Measurements from ENCODE around the gene CAMTA1.
"Not testable (repeated sequence)": the region's sequence is repeated elsewhere in the genome, so short reads cannot be mapped to it uniquely, and the experiment has no call there.

CAMTA1 gene

DNA sequence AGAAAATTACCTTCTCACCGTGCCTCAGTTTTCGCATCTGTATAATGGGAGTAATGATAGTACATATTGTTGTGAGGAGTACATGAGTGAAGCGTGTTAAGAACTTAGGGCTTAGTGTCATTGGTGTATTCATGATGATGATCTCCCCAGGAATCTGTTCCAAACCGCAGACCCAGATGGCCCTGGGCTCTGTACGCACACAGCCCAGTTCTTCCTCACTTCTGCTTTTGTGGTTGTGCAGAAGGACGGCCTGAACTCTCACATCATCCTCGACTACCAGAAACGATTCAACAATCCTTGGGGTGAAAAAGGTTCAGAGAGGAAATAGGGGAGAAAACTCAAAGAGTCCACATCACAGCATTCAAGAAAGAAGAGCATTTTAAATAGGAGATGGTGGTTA lies 323.0 kb downstream of the CAMTA1 start:
- no peak for DNase-seq (ENCODE audit: low spot score)

- no peak for DNase-seq (ENCODE audit: low spot score)
Observed at GRCh38 chr1:7109901-7110300, 324.6 kb downstream of the CAMTA1 start.

DNA sequence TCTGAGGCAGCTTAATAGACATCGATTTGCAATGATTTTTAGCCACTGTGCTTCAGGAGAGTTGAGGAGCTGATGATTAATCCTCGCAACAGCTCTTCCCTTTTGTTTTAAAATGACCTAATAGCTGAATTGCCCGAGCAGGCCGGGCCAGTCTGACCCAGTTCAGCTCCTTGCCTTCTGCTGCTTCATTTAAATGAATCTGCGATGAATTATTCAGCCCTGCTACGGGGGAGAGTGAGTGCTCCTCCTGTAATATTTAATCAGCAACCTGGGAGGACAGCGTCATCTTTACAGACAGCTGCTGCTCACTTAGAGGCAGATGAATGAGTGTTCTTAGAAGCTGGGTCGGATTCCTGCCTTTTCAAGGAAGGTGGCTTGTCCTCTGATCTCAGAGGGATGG lies 325.1 kb downstream of the CAMTA1 start:
- DNase-seq (ENCODE audit: low spot score) = no peak

DNA sequence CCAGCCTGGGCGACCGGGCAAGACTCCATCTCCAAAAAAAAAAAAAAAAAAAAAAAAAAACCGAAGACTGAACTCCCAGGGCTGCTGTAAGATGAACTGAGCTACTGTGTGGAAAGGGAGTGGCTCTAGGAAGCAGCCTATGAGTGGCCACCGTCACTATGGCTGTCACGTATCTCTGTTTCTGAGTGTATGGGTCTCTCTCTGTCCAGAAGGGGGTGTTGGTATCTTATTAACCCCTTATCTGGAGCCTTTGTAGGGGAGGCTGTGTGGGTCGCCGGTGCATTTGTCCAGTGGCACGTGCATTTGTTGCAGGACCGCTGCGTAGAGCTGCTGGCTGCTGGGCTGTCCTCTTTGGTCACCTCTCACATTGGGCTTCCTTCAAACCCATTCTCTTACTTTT lies 326.6 kb downstream of the CAMTA1 start:
- DNase-seq (ENCODE audit: low spot score) = no peak

- no peak for DNase-seq (ENCODE audit: low spot score)
Observed at GRCh38 chr1:7113136-7113535, 327.9 kb downstream of the CAMTA1 start.

- no peak for DNase-seq (ENCODE audit: low spot score)
Observed at GRCh38 chr1:7113822-7114221, 328.6 kb downstream of the CAMTA1 start.

DNA sequence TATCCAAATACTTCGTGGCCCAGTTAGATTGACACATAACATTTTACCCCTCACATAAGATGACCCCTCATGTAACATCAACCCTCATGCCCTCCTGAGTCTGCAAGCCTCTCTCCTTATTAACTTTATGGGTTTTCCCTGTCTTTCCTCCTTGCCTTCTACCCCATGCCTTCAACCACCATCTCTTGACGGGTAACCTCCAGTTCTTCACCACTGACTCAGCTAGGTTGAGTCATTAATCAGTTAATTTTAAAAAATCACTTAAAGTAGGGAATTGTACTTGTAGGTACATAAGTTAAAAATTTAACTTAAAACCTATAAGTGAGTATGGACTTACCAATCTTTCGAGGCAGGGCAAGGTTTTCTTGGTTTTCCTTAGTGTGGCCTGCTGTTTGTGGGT lies 330.7 kb downstream of the CAMTA1 start:
- no peak for DNase-seq (ENCODE audit: low spot score)

DNA sequence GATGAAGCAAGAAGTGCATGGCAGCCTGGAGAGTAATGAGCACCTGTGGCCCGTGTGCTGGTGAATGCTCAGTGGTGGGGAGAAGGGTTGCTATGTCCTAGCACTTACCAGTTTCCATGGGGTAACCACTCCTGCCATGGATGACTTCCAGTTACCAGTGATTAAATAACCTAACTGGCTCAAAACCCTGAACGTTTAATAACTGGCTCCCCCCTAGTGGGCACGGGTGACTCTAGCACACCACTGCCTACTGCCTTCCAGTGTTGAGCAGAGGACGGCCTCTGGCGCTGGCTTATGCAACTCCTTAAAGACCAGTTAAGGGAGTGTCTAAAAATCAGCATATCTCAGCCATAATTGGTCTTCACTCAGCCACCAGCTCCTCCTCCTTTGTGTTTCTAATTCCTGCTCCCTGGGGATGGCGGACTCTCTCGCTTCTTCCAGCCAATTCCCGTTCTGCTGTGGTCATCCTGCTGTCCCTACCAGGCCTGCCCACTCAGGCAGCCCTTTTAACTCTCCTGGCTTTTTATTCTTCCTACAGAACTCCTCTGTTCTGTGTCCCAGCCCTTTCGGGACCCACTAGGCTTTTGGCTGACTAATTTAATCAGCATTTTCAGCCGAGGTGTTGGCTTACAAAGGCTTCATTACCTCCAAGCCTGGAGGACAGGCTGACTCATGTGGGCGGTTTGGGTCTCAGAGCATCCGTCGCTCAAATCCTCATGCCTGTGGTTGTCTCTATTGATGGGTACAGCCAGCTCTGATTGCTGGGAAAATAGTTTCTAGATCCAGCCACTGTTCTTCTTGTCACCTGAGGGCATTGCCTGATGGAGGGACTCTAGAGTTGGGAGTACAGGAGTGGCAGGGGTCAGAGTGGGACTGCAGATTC lies 332.4 kb downstream of the CAMTA1 start:
- peak; percentile 70 for DNase-seq (ENCODE audit: low spot score)

- no peak for DNase-seq (ENCODE audit: low spot score)
Observed at GRCh38 chr1:7119156-7119555, 333.9 kb downstream of the CAMTA1 start.

GRCh38 chr1:7120863-7121621 lies 335.8 kb downstream of the CAMTA1 start:
- no peak for DNase-seq (ENCODE audit: low spot score)

- DNase-seq (ENCODE audit: low spot score) = no peak
Observed at GRCh38 chr1:7121622-7121988, 336.4 kb downstream of the CAMTA1 start.

GRCh38 chr1:7127322-7128075 lies 342.2 kb downstream of the CAMTA1 start:
- no peak for DNase-seq (ENCODE audit: low spot score)

DNA sequence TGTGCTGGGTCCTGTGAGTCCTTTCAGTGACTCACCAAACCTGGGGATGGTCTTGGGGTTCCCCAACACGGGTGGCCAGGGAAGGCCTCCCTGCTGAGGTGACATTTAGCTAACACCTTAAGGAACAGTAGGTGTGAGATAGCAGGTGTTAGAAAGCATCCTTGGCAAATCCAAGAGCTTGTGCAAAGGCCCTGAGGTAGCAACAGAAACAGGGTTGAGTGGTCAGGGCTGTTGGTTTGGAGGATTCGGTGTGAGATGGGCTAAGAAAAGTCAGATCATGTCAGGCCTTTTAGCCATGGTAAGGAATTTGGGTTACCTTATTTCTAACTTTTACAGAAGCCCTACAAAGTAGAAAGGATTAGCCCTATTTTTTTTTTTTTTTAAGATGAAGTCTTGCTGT lies 343.0 kb downstream of the CAMTA1 start:
- no peak for DNase-seq (ENCODE audit: low spot score)

DNA sequence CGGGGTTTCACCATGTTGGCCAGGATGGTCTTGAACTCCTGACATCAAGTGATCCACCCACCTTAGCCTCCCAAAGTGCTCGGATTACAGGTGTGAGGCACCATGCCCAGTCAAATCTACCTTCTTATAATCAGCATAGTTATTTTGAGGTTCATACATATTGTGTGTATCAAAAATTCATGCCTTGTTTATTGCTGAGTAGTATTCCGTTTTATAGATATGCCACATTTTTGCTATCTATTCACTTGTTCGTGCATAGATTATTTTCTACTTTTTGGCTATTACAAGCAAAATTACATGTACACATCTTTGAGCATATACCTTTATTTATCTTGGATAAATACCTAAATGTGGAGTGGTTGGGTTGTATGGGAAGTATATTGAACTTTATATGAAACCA lies 344.9 kb downstream of the CAMTA1 start:
- DNase-seq (ENCODE audit: low spot score) = no peak

DNA sequence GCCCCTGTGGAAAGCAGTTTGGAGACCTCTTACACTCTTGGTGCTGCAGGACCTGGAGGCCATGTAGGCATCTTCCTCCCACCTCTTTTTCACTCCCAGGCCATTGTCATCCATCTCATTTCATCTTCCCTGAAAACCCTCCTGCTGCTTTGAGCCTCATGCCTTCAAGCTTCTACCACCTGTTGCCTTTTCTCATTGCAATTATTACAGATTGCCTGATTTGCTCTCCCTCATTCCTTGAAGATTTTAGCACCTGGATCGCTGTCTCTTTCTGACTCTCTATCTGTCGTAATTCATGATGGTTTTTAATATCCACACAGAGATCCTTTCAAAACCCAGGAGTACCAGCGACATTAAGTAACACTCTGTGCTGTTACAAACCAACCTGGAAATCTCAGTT lies 350.2 kb downstream of the CAMTA1 start:
- no peak for DNase-seq (ENCODE audit: low spot score)

DNA sequence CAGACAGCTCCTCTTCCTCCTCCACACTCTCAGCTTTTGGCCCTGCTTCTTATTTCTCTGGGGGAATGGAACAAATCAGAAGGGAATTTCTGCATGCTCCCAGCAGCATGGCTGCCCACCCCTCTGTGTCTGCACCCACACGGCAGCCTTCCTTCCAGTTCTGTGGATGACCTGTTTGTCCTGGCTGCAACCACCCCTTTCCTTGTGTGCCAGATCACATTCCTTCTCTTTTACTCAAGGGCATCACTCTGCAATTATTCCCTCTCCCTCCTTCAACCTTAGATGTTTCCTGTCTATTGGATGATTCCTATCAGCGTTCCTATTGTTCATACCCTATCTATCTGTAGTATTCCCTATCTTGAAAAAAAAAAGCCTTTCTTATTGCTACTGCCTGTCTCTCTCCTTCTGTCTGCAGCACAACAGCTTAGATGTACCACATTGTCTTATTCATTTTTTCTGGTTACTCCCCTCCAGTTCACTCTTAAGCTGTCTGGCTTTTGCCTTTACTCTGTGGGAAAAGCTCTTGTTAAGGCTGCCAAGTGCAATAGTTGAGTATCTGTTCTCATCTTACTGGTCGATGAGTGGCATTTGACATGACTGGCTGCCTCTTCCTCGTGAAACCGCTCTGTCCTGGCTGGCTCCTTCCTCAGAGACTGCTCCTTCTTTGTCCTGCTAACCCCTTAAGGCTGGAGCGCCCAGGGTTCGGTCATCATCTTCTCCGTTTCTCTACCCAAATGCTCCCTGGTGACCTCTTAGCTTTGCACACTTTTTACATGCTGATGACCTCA lies 351.1 kb downstream of the CAMTA1 start:
- no peak for DNase-seq (ENCODE audit: low spot score)

DNA sequence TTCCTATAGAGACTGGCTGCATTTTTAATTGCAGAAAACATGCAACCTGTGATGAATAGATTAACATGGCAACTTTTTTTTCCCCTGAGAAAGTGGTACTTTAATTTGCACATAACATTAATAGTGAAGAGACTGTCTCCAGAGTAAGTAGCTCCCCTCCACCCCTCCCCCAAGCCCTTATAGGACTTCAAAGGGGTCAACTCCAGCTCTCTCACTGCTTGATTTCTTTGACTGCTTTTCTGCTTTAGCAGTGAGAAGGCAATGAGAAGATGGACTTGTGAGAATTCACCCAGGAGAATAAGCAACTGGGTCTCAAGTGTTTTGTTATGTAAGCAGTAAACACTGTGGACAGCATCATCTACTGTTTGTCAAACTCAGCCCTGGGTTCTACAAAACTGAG lies 355.0 kb downstream of the CAMTA1 start:
- DNase-seq (ENCODE audit: low spot score) = no peak

DNA sequence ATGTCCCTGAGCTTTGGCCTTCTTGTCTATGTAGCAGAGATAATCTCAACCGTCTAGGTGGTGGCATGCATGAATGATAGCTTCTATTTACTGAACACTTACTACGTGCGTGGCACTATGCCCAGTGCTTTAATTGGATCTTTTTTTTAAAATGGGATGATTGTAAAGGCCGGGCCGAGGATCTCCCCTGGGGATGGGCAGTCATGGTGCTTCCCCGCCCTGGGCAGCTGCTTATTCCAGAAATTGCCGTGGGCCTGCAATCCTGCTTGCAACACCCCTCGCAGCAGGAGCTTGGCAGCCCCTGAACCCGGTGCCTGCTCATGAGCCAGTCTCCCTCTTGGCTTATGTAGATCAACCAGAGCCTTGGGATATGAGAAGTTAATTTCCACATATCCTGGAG lies 360.7 kb downstream of the CAMTA1 start:
- DNase-seq (ENCODE audit: low spot score) = no peak

DNA sequence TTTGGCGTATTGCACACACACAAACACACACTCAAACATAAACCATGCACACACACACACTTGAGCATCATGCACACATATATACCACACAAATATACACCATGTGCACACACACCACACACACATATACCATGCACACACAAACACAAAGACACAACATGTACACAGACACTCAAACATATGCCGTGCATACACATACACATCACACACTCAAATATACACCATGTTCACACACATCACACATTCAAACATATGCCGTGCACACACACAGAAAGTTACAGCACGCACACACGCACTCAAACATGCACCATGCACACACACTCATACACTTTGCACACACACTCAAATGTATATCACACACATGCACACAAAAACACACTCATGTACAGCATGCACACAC lies 361.5 kb downstream of the CAMTA1 start:
- no peak for DNase-seq (ENCODE audit: low spot score)

- DNase-seq (ENCODE audit: low spot score) = not testable (repeated sequence)
Observed at GRCh38 chr1:7147581-7148282, 362.5 kb downstream of the CAMTA1 start.
